OCI-M2 (cell line): ENCODE data around the gene METTL25B.

ENCODE experiments used
- DNase-seq: peaks from one replicate; lab custom pipeline; 2025; ENCODE audit not compliant: unreplicated experiment; lab: John Stamatoyannopoulos, UW

Gene METTL25B

GRCh38 chr1:156725683-156726280 is 2.5 kb upstream of the METTL25B start:
- peak; percentile 68 for DNase-seq

GRCh38 chr1:156726549-156727226 is 1.6 kb upstream of the METTL25B start:
- peak; percentile 29 for DNase-seq

- no peak for DNase-seq
Measured at GRCh38 chr1:156727492-156727891, 777 bp upstream of the METTL25B start.

- DNase-seq: peak; percentile 71
Measured at GRCh38 chr1:156728599-156729462, 562 bp downstream of the METTL25B start, which contains the start of gene ISG20L2. Gene ISG20L2 (minus strand): TSS chr1:156728766. CDS start chr1:156727652, 1,114 bp downstream.

- DNase-seq: no peak
Measured at GRCh38 chr1:156733989-156734584, 5.8 kb downstream of the METTL25B start.

- DNase-seq: no peak
Measured at GRCh38 chr1:156738407-156738806, 10.1 kb downstream of the METTL25B start.

GRCh38 chr1:156738916-156739315 is 10.6 kb downstream of the METTL25B start:
- DNase-seq: no peak

GRCh38 chr1:156740237-156740740 is 12.0 kb downstream of the METTL25B start:
- no peak for DNase-seq

GRCh38 chr1:156740741-156741480 is 12.6 kb downstream of the METTL25B start, which contains the start of gene MRPL24:
Gene MRPL24 (minus strand): TSS chr1:156741088. CDS start chr1:156738704, 2,384 bp downstream.
- DNase-seq: peak; percentile 88

GRCh38 chr1:156741481-156741983 is 13.3 kb downstream of the METTL25B start:
- no peak for DNase-seq

- DNase-seq: no peak
Measured at GRCh38 chr1:156742017-156742416, 13.7 kb downstream of the METTL25B start.

GRCh38 chr1:156742801-156743200 is 14.5 kb downstream of the METTL25B start:
- no peak for DNase-seq

GRCh38 chr1:156743367-156744302 is 15.4 kb downstream of the METTL25B start:
- DNase-seq: no peak

GRCh38 chr1:156744344-156744743 is 16.1 kb downstream of the METTL25B start:
- no peak for DNase-seq

GRCh38 chr1:156744786-156745419 is 16.6 kb downstream of the METTL25B start:
- DNase-seq: no peak

GRCh38 chr1:156745881-156746280 is 17.6 kb downstream of the METTL25B start:
- no peak for DNase-seq

- no peak for DNase-seq
Measured at GRCh38 chr1:156746406-156746727, 18.1 kb downstream of the METTL25B start.

GRCh38 chr1:156746728-156747631 is 18.7 kb downstream of the METTL25B start:
- DNase-seq: no peak
